ENCODE measurements around the gene TP53TG5. TPM values are rescaled to one million over a fixed set of nuclear protein-coding genes. Genes with fewer than 3 reads are reported as not detected.

The TP53TG5 gene
- total and polyA plus RNA-seq, 2 experiments from 2014 or later = not detected

GRCh38 chr20:45339084-45339483 lies 39.0 kb downstream of the TP53TG5 start:
- H3K4me1 Mint-ChIP-seq = peaks cover 75% of the 10 kb centered on the region
- no peaks in the 10 kb centered on the region for H3K9me3 Mint-ChIP-seq
- no peaks in the 10 kb centered on the region for H3K36me3 ChIP-seq (ENCODE audit: insufficient read depth)
- H3K4me1 ChIP-seq (ENCODE audit: insufficient read depth) = peaks cover 63% of the 10 kb centered on the region
- no peak for DNase-seq (ENCODE audit: low spot score)
- H4K20me1 ChIP-seq (replicated peaks; ENCODE audit: insufficient read depth) = 0 out of 2 replicates have a peak, but pooled peaks cover 2% of the 10 kb centered on the region
- H3K9me2 ChIP-seq (ENCODE audit: insufficient read depth) = no peaks in the 10 kb centered on the region
- no peak overlapping the region for H3K4me3 ChIP-seq
- H3K27me3 ChIP-seq (ENCODE audit: insufficient read depth) = no peaks in the 10 kb centered on the region
- no peak overlapping the region for H2AFZ ChIP-seq
- no peak overlapping the region; the same call in 2 of the 3 replicates for H3K4me3 Mint-ChIP-seq
- peaks cover 32% of the 10 kb centered on the region for H3K36me3 Mint-ChIP-seq (ENCODE audit: low read depth)
- H3F3A ChIP-seq (replicated peaks; ENCODE audit: low read depth) = 0 out of 2 replicates have a peak, but pooled peaks cover 5% of the 10 kb centered on the region
- H3K27me3 Mint-ChIP-seq (ENCODE audit: insufficient read depth, low read depth, poor library complexity) = peaks cover 7% of the 10 kb centered on the region
- H3K4me2 ChIP-seq = no peak overlapping the region
- ATAC-seq = no peak
- TF ChIP-seq ZNF462 (CRISPR knock-in tag; IDR thresholded peaks at IDR 0.05) = no peak
- TF ChIP-seq ZNF114 (CRISPR knock-in tag; IDR thresholded peaks at IDR 0.05) = no peak
- TF ChIP-seq ETS1 (IDR thresholded peaks at IDR 0.05) = no peak
- TF ChIP-seq REST (IDR thresholded peaks at IDR 0.05; ENCODE audit: unreplicated experiment) = no peak
- TF ChIP-seq ZNF331 (CRISPR knock-in tag; IDR thresholded peaks at IDR 0.05; ENCODE audit: low read depth) = no peak
- no peak for TF ChIP-seq NANOG (IDR thresholded peaks at IDR 0.05; ENCODE audit: borderline replicate concordance)
- no peak for TF ChIP-seq CREB1 (CRISPR knock-in tag; IDR thresholded peaks at IDR 0.05; ENCODE audit: low read depth)
- no peak for TF ChIP-seq EZH2 (IDR thresholded peaks at IDR 0.05; ENCODE audit: low read depth, unreplicated experiment)
- no peak for TF ChIP-seq STAT1 (IDR thresholded peaks at IDR 0.05; ENCODE audit: unreplicated experiment)
- TF ChIP-seq EZH2phosphoT487 (IDR thresholded peaks at IDR 0.05; ENCODE audit: unreplicated experiment) = no peak
- TF ChIP-seq POLR2AphosphoS5 (IDR thresholded peaks at IDR 0.05; ENCODE audit: low read depth) = no peak
- TF ChIP-seq JUNB (IDR thresholded peaks at IDR 0.05; ENCODE audit: unreplicated experiment) = no peak
- no peak for TF ChIP-seq CTCF (conservative IDR thresholded peaks at IDR 0.05; ENCODE audit: low read depth in 2 of 2)
- H3K27ac Mint-ChIP-seq = peak overlapping the region; percentile 75
- no peak overlapping the region for H3K27ac ChIP-seq (ENCODE audit: low read depth)
- peaks cover 80% of the 10 kb centered on the region for H3K79me2 ChIP-seq (replicated peaks; ENCODE audit: insufficient read depth)

Data from GM23338 (cell line).